ENCODE data around the gene CAMK4. TPM values are rescaled to one million over a fixed set of nuclear protein-coding genes. Genes with fewer than 3 reads are reported as not detected.
A peak's percentile ranks its signal among the peaks of the same experiment; 100 is the strongest.

CAMK4 gene
- total RNA-seq, 4 donors from 2014 or later, result 0.49 to 4.1 (median 0.94) TPM

- no peak overlapping the region for H3K4me3 ChIP-seq (ENCODE audit: low read depth, poor library complexity, severe bottlenecking)
- no peak for DNase-seq (ENCODE audit: low spot score in 2 of 2)
- intact Hi-C loops (cut with DNase I; ENCODE audit: low total_unique reads), result no loop called here
- no peak for TF ChIP-seq POLR2A (IDR thresholded peaks at IDR 0.05)
- TF ChIP-seq CTCF (IDR thresholded peaks at IDR 0.05), result no peak
- 74% methylated on average over 2 of the region's 2 CpGs for WGBS, 2 donors
These were observed 10.0 kb upstream of the CAMK4 start for GRCh38 chr5:111214052-111214742.

- intact Hi-C loops (cut with DNase I; ENCODE audit: low total_unique reads), result no loop called here
- H3K4me3 ChIP-seq (ENCODE audit: low read depth, poor library complexity, severe bottlenecking), result no peak overlapping the region
- TF ChIP-seq POLR2A (IDR thresholded peaks at IDR 0.05), result no peak
- TF ChIP-seq CTCF (IDR thresholded peaks at IDR 0.05), result no peak
- WGBS, 2 donors, result 61 to 77% methylated on average over 2 of the region's 2 CpGs
- no peak for DNase-seq (ENCODE audit: low spot score in 2 of 2)
These were observed 8.2 kb upstream of the CAMK4 start for GRCh38 chr5:111215971-111216370.

GRCh38 chr5:111221139-111221538 is 3.0 kb upstream of the CAMK4 start:
- no peak for DNase-seq (ENCODE audit: low spot score in 2 of 2)
- WGBS, 2 donors, result 97 to 98% methylated on average over 1 of the region's 1 CpG
- no peak overlapping the region for H3K4me3 ChIP-seq (ENCODE audit: low read depth, poor library complexity, severe bottlenecking)
- TF ChIP-seq POLR2A (IDR thresholded peaks at IDR 0.05), result no peak
- no peak for TF ChIP-seq CTCF (IDR thresholded peaks at IDR 0.05)
- intact Hi-C loops (cut with DNase I; ENCODE audit: low total_unique reads), result no loop called here

GRCh38 chr5:111223101-111223786 is 940 bp upstream of the CAMK4 start:
- no peak for DNase-seq (ENCODE audit: low spot score in 2 of 2)
- H3K4me3 ChIP-seq (ENCODE audit: low read depth, poor library complexity, severe bottlenecking), result no peak overlapping the region
- intact Hi-C loops (cut with DNase I; ENCODE audit: low total_unique reads), result no loop called here
- 36 to 43% methylated on average over 8 of the region's 8 CpGs for WGBS, 2 donors
- TF ChIP-seq POLR2A (IDR thresholded peaks at IDR 0.05) (no peak), CTCF (IDR thresholded peaks at IDR 0.05) (no peak)

- H3K4me3 ChIP-seq (ENCODE audit: low read depth, poor library complexity, severe bottlenecking), result peak overlapping the region; percentile 40
- peak in 1 of 2 donors; percentile 81 for DNase-seq (ENCODE audit: low spot score in 2 of 2)
- intact Hi-C loops (cut with DNase I; ENCODE audit: low total_unique reads), result no loop called here
- TF ChIP-seq CTCF (IDR thresholded peaks at IDR 0.05) (no peak), POLR2A (IDR thresholded peaks at IDR 0.05) (no peak)
- WGBS, 2 donors, result 3% methylated on average over 33 to 34 of the region's 34 CpGs
These were observed 569 bp downstream of the CAMK4 start for GRCh38 chr5:111224561-111225345.
